Heart left ventricle (tissue), 13 donors: Measurements from ENCODE around the gene ACP2.

Source experiments
- POLR2A ChIP-seq, 2 donors: fragments of 450-650 bp; IDR thresholded peaks; one replicate each; pipeline ENCODE4 v1.6.1; 2017; ENCODE audit warnings: antibody characterized with exemption in 2 of 2, mild to moderate bottlenecking in 2 of 2, moderate library complexity in 2 of 2
- TF ChIP-seq, protein P1 (sequence below), 12 donors: fragments of 200-600 bp; sonication (generic) in 4 of 12; IDR thresholded peaks; one replicate each; pipeline versions ENCODE4 v1.5.0 to v1.8.0; 2018 to 2022; ENCODE audit warnings: antibody characterized with exemption in 12 of 12, mild to moderate bottlenecking in 5 of 12
- donor health status: ischemic (EF 13 %, LVEDD 7.1; RV severe dilation, severe dysfunction).
- donor health status: DM: no; HTN: yes; CAD: no.
- donor health status: DM: no; HTN: no; CAD: no.
- donor health status: ischemic (EF 25% LVEDD 6.9; RV normal size, moderate dysfunction).
- donor health status: ischemic (EF 25% LVEDD 5.7; RV mildly dilated, moderate dysfunction).
- donor health status: ischemic (EF 35%, LVEDD 5.7; RV mildly dilated, moderate dysfunction).
- donor health status: nonischemic (EF 11% LVEDD 7.7; RV severe dilation, severe dysfunction).
- donor health status: DM: yes; HTN: yes; CAD: no.
- donor health status: PGD.
- donor health status: ischemic (EF 29% LVEDD 5.4; RV normal size, mild dysfunction).
- donor health status: nonischemic (EF 23%, LVEDD 6.1; RV moderate dilation, normal function).

DNA sequence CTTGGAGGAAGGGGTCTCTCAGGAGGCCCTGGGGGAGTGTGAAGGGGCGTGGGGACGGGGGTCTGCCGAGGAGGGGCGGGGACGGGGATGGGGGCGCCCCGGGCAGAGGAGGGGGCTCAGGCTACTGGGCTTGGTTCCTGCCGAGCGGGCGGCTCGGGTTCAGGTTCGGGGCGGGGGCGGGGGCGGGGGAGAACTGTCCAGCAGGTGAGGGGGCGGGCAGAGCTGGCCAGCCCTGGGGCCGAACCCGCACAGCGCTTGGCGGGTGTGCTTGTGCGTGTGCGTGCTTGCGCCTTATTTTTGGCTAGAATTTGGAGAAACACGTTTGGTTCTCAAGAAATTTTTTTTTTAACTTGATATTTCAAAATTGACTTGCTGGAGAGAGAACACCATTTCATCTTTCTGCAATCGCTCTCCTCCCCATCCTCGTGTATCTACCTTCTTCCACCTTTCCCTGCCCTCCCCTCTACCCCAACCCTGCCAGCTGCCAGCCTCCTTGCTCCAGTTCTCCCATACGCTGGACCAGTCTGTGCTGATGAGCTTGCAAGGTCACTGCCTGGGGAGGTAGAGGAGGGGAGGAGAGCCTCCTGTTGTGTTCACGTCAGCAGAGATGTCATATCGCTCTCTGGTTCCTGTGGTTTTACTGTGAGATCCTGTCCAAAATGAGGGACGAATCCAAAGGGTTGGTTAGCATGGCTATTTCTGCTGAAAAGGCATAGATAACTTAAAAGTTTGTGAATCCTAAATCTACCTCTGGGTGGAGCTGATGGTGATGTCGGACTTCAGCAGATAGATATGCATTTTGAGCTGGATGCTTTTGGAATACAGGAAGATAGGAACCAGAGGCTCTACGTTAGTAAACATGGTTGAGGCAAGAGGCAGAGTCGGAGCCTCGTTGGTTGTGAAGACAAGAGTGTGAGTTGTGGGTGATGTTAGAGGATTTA is 22.0 kb upstream of the ACP2 start:
- no peak for TF ChIP-seq POLR2A (IDR thresholded peaks at IDR 0.05)
- TF ChIP-seq, protein P1, sequence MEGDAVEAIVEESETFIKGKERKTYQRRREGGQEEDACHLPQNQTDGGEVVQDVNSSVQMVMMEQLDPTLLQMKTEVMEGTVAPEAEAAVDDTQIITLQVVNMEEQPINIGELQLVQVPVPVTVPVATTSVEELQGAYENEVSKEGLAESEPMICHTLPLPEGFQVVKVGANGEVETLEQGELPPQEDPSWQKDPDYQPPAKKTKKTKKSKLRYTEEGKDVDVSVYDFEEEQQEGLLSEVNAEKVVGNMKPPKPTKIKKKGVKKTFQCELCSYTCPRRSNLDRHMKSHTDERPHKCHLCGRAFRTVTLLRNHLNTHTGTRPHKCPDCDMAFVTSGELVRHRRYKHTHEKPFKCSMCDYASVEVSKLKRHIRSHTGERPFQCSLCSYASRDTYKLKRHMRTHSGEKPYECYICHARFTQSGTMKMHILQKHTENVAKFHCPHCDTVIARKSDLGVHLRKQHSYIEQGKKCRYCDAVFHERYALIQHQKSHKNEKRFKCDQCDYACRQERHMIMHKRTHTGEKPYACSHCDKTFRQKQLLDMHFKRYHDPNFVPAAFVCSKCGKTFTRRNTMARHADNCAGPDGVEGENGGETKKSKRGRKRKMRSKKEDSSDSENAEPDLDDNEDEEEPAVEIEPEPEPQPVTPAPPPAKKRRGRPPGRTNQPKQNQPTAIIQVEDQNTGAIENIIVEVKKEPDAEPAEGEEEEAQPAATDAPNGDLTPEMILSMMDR (IDR thresholded peaks at IDR 0.05) = peak in 2 of 12 donors; percentile 7 to 23
